Measurements from ENCODE around the gene PRDX5. TPM values are rescaled to one million over a fixed set of nuclear protein-coding genes. Genes with fewer than 3 reads are reported as not detected.

Gene PRDX5
- total RNA-seq, 2 experiments from 2014 or later, result 177 to 217 TPM

- H3K4me1 ChIP-seq (ENCODE audit: insufficient read depth, low read length, poor library complexity, severe bottlenecking), result peaks cover 8% of the 10 kb centered on the region
- intact Hi-C loops (cut with micrococcal nuclease; ENCODE audit: unreplicated experiment), result no loop called here
- H4K20me1 ChIP-seq (ENCODE audit: insufficient read depth, low read length), result no peaks in the 10 kb centered on the region
- H3K9me2 ChIP-seq (ENCODE audit: insufficient read depth, low read length), result no peaks in the 10 kb centered on the region
- H3K4me2 ChIP-seq (ENCODE audit: low read length), result no peak overlapping the region
- H3K36me3 ChIP-seq (ENCODE audit: insufficient read depth, low read length), result no peaks in the 10 kb centered on the region
- no peak for DNase-seq (ENCODE audit: low spot score)
- POLR2A ChIA-PET, result no interaction called here
- TF ChIP-seq EZH2phosphoT487 (IDR thresholded peaks at IDR 0.05; ENCODE audit: borderline replicate concordance, low read depth, low read length) (no peak), CTCF (conservative IDR thresholded peaks at IDR 0.05; ENCODE audit: low read length) (no peak)
- no TSS peak for BruUV-seq (replicated peaks)
- H3K27ac ChIP-seq (ENCODE audit: low read depth, low read length, poor library complexity, severe bottlenecking), result no peak overlapping the region
- no peak overlapping the region for H3K4me3 ChIP-seq (ENCODE audit: low read depth, low read length, poor library complexity, severe bottlenecking)
- H3K79me2 ChIP-seq (ENCODE audit: insufficient read depth, low read depth, low read length), result no peaks in the 10 kb centered on the region
- CTCF ChIA-PET (ENCODE audit: unreplicated experiment), result no interaction called here
- H3K9me3 ChIP-seq (ENCODE audit: low read length), result no peaks in the 10 kb centered on the region
- no peak overlapping the region for H2AFZ ChIP-seq (ENCODE audit: low read length)
Observed at GRCh38 chr11:64290352-64291261, 27.3 kb upstream of the PRDX5 start.

- CTCF ChIA-PET (ENCODE audit: unreplicated experiment), result no interaction called here
- Histone ChIP-seq H3K4me1 (ENCODE audit: insufficient read depth, low read length, poor library complexity, severe bottlenecking) (peaks cover 3% of the 10 kb centered on the region), H3K9me3 (ENCODE audit: low read length) (no peaks in the 10 kb centered on the region), H3K9me2 (ENCODE audit: insufficient read depth, low read length) (no peaks in the 10 kb centered on the region), H3K4me2 (ENCODE audit: low read length) (no peak within 1 kb of the TSS), H3K79me2 (ENCODE audit: insufficient read depth, low read depth, low read length) (no peaks in the 10 kb centered on the region), H3K4me3 (ENCODE audit: low read depth, low read length, poor library complexity, severe bottlenecking) (no peak within 1 kb of the TSS), H2AFZ (ENCODE audit: low read length) (no peak within 1 kb of the TSS), H3K27ac (ENCODE audit: low read depth, low read length, poor library complexity, severe bottlenecking) (no peak within 1 kb of the TSS), H4K20me1 (ENCODE audit: insufficient read depth, low read length) (no peaks in the 10 kb centered on the region), H3K36me3 (ENCODE audit: insufficient read depth, low read length) (no peaks in the 10 kb centered on the region)
- POLR2A ChIA-PET, result no interaction called here
- no peak for DNase-seq (ENCODE audit: low spot score)
- intact Hi-C loops (cut with micrococcal nuclease; ENCODE audit: unreplicated experiment), result no loop called here
- no TSS peak for BruUV-seq (replicated peaks)
- TF ChIP-seq CTCF (conservative IDR thresholded peaks at IDR 0.05; ENCODE audit: low read length) (no peak), EZH2phosphoT487 (IDR thresholded peaks at IDR 0.05; ENCODE audit: borderline replicate concordance, low read depth, low read length) (no peak)
Observed at GRCh38 chr11:64291262-64291751, 26.6 kb upstream of the PRDX5 start, which contains the start of gene KCNK4. Gene KCNK4 (plus strand): TSS chr11:64291302. CDS start chr11:64293019, 1,717 bp downstream.
